Trophoblast cell (in vitro differentiated cells and primary cell): Measurements from ENCODE around the gene ZNF692.

Experiments used
- DNase-seq, 2 donors: peaks; one replicate each; pipeline ENCODE4 v3.0.0-alpha.2; 2016
- H2AFZ ChIP-seq: 2 replicates; pipeline ENCODE4 v1.6.1; 2013; ENCODE audit warnings: low read length, moderate library complexity, mild to moderate bottlenecking; ENCODE audit not compliant: insufficient read depth, poor library complexity
- H2AK5ac ChIP-seq: 2 replicates; pipeline ENCODE4 v1.6.1; 2013; ENCODE audit warnings: mild to moderate bottlenecking, low read length
- H2BK120ac ChIP-seq: 2 replicates; pipeline ENCODE4 v1.6.1; 2013; ENCODE audit warnings: low read length, mild to moderate bottlenecking, moderate library complexity; ENCODE audit not compliant: insufficient read depth, poor library complexity
- H2BK12ac ChIP-seq: 2 replicates; pipeline ENCODE4 v1.6.1; 2013; ENCODE audit warnings: mild to moderate bottlenecking, low read length, moderate library complexity
- H2BK5ac ChIP-seq: 2 replicates; pipeline ENCODE4 v1.6.1; 2013; ENCODE audit warnings: low read length, low read depth, moderate library complexity, mild to moderate bottlenecking; ENCODE audit not compliant: poor library complexity
- H3K14ac ChIP-seq: 2 replicates; pipeline ENCODE4 v1.6.1; 2013; ENCODE audit warnings: mild to moderate bottlenecking, low read length
- H3K18ac ChIP-seq: 2 replicates; pipeline ENCODE4 v1.6.1; 2013; ENCODE audit warnings: mild to moderate bottlenecking, low read length
- H3K23ac ChIP-seq: 2 replicates; pipeline ENCODE4 v1.6.1; 2013; ENCODE audit warnings: low read length
- H3K27ac ChIP-seq: 2 replicates; pipeline ENCODE4 v1.5.1; 2013; ENCODE audit warnings: low read depth, mild to moderate bottlenecking, inconsistent platforms, low read length, moderate library complexity
- H3K27me3 ChIP-seq: 2 replicates; pipeline ENCODE4 v1.6.1; 2013; ENCODE audit warnings: inconsistent platforms, mild to moderate bottlenecking, low read length, moderate library complexity; ENCODE audit not compliant: insufficient read depth
- H3K36me3 ChIP-seq, 2 experiments: 1 replicate in 1 of 2; 2 replicates in 1 of 2; pipeline ENCODE4 v1.6.1; 2013; ENCODE audit warnings: low read length in 2 of 2, mild to moderate bottlenecking in 2 of 2, moderate library complexity in 1 of 2; ENCODE audit not compliant: insufficient read depth in 2 of 2, control insufficient read depth in 1 of 2
- H3K4ac ChIP-seq: 2 replicates; pipeline ENCODE4 v1.6.1; 2013; ENCODE audit warnings: low read depth, mild to moderate bottlenecking, low read length, moderate library complexity
- H3K4me1 ChIP-seq, 2 experiments: 1 replicate in 1 of 2; 2 replicates in 1 of 2; pipeline ENCODE4 v1.6.1; 2013; ENCODE audit warnings: low read length in 2 of 2, mild to moderate bottlenecking in 2 of 2, moderate library complexity in 1 of 2; ENCODE audit not compliant: insufficient read depth in 2 of 2, control insufficient read depth in 1 of 2
- H3K4me2 ChIP-seq: 2 replicates; pipeline ENCODE4 v1.6.1; 2013; ENCODE audit warnings: inconsistent platforms, mild to moderate bottlenecking, low read length, moderate library complexity
- H3K4me3 ChIP-seq: 2 replicates; pipeline ENCODE4 v1.5.1; 2013; ENCODE audit warnings: mild to moderate bottlenecking, low read depth, low read length, inconsistent platforms
- H3K79me1 ChIP-seq: one replicate; pipeline ENCODE4 v1.6.1; 2013; ENCODE audit warnings: low read length
- H3K79me2 ChIP-seq: 2 replicates; pipeline ENCODE4 v1.6.1; 2013; ENCODE audit warnings: low read length, mild to moderate bottlenecking; ENCODE audit not compliant: control insufficient read depth, insufficient read depth, poor library complexity
- H3K9ac ChIP-seq: 2 replicates; pipeline ENCODE4 v1.6.1; 2013; ENCODE audit warnings: mild to moderate bottlenecking, low read length
- H3K9me3 ChIP-seq: 2 replicates; pipeline ENCODE4 v1.6.1; 2013; ENCODE audit warnings: low read depth, mild to moderate bottlenecking, control low read depth, inconsistent platforms, low read length; ENCODE audit not compliant: insufficient read depth
- H4K12ac ChIP-seq: 2 replicates; pipeline ENCODE4 v1.6.1; 2013; ENCODE audit warnings: low read depth, mild to moderate bottlenecking, low read length, moderate library complexity
- H4K8ac ChIP-seq: 2 replicates; pipeline ENCODE4 v1.6.1; 2013; ENCODE audit warnings: low read depth, mild to moderate bottlenecking, low read length, moderate library complexity
- H4K91ac ChIP-seq: one replicate; pipeline ENCODE4 v1.6.1; 2013; ENCODE audit warnings: low read depth, mild to moderate bottlenecking, low read length, moderate library complexity
- WGBS: extraction: QIAGEN DNeasy Blood & Tissue Kit; methylation state at CpG from one replicate; pipeline ENCODE4 v1.1.7; 2013; ENCODE audit warnings: missing lambda C conversion rate; ENCODE audit not compliant: insufficient read length, insufficient coverage; ENCODE audit errors: extremely low coverage; 5-methylcytosine and 5-hydroxymethylcytosine counted together

Gene ZNF692

GRCh38 chr1:248838357-248839167, 20.3 kb downstream of the ZNF692 start:
- Histone ChIP-seq H2AK5ac (peak overlapping the region; percentile 28), H4K12ac (peak overlapping the region; percentile 17), H2BK120ac (peak overlapping the region; percentile 35), H3K36me3 (peaks cover 2 to 8% of the 10 kb centered on the region in 2 experiments), H3K18ac (peak overlapping the region; percentile 85), H3K27me3 (no peaks in the 10 kb centered on the region), H3K4me2 (peak overlapping the region; percentile 77), H3K4me3 (peak overlapping the region; percentile 88), H3K27ac (peak overlapping the region; percentile 93), H2BK12ac (no peak overlapping the region), H3K14ac (peak overlapping the region; percentile 93), H4K8ac (peak overlapping the region; percentile 74), H2AFZ (peak overlapping the region; percentile 57), H3K9ac (peak overlapping the region; percentile 55), H3K23ac (no peak overlapping the region), H3K9me3 (no peaks in the 10 kb centered on the region), H3K79me1 (peaks cover 12% of the 10 kb centered on the region), H2BK5ac (peak overlapping the region; percentile 59), H3K4ac (peak overlapping the region; percentile 61), H4K91ac (peak overlapping the region; percentile 82), H3K4me1 (peaks cover 2 to 4% of the 10 kb centered on the region in 2 experiments), H3K79me2 (peaks cover 7% of the 10 kb centered on the region)
- WGBS: no CpG with 5 or more reads among the region's 82 CpGs
- peak; percentile 94 to 97 for DNase-seq

GRCh38 chr1:248837781-248838356, 21.0 kb downstream of the ZNF692 start, which contains the start of gene ZNF672:
Gene ZNF672 (plus strand): TSS chr1:248838224. CDS start chr1:248847275, 9,051 bp downstream.
- H3K9ac ChIP-seq: peak within 1 kb of the TSS; percentile 79
- peak within 1 kb of the TSS; percentile 27 for H4K12ac ChIP-seq
- peak within 1 kb of the TSS; percentile 40 for H2BK12ac ChIP-seq
- peak within 1 kb of the TSS; percentile 85 for H3K18ac ChIP-seq
- peak within 1 kb of the TSS; percentile 93 for H3K14ac ChIP-seq
- peak within 1 kb of the TSS; percentile 75 for H2AK5ac ChIP-seq
- peak within 1 kb of the TSS; percentile 61 for H3K4ac ChIP-seq
- peak within 1 kb of the TSS; percentile 98 for H3K4me2 ChIP-seq
- peak; percentile 99 for DNase-seq
- H3K36me3 ChIP-seq: peaks cover 2 to 6% of the 10 kb centered on the region in 2 experiments
- H3K23ac ChIP-seq: no peak within 1 kb of the TSS
- no CpG with 5 or more reads among the region's 48 CpGs for WGBS
- peaks cover 2 to 4% of the 10 kb centered on the region in 2 experiments for H3K4me1 ChIP-seq
- peak within 1 kb of the TSS; percentile 82 for H4K91ac ChIP-seq
- no peaks in the 10 kb centered on the region for H3K9me3 ChIP-seq
- H2BK120ac ChIP-seq: peak within 1 kb of the TSS; percentile 35
- peak within 1 kb of the TSS; percentile 93 for H3K27ac ChIP-seq
- peaks cover 7% of the 10 kb centered on the region for H3K79me2 ChIP-seq
- H2BK5ac ChIP-seq: peak within 1 kb of the TSS; percentile 59
- no peaks in the 10 kb centered on the region for H3K27me3 ChIP-seq
- peak within 1 kb of the TSS; percentile 82 for H4K8ac ChIP-seq
- H3K79me1 ChIP-seq: peaks cover 12% of the 10 kb centered on the region
- peak within 1 kb of the TSS; percentile 88 for H3K4me3 ChIP-seq
- peak within 1 kb of the TSS; percentile 77 for H2AFZ ChIP-seq

- no CpG with 5 or more reads among the region's 11 CpGs for WGBS
- H3K4ac ChIP-seq: no peak overlapping the region
- no peak overlapping the region for H3K14ac ChIP-seq
- H3K79me1 ChIP-seq: peaks cover 12% of the 10 kb centered on the region
- peak overlapping the region; percentile 75 for H2AK5ac ChIP-seq
- H2BK120ac ChIP-seq: no peak overlapping the region
- peak overlapping the region; percentile 75 for H4K91ac ChIP-seq
- no peak overlapping the region for H2BK5ac ChIP-seq
- peak overlapping the region; percentile 77 for H2AFZ ChIP-seq
- H3K4me2 ChIP-seq: peak overlapping the region; percentile 98
- peak overlapping the region; percentile 40 for H2BK12ac ChIP-seq
- no peak overlapping the region for H3K18ac ChIP-seq
- H3K9me3 ChIP-seq: no peaks in the 10 kb centered on the region
- H3K23ac ChIP-seq: no peak overlapping the region
- no peak overlapping the region for H3K27ac ChIP-seq
- H3K9ac ChIP-seq: peak overlapping the region; percentile 79
- H4K12ac ChIP-seq: peak overlapping the region; percentile 27
- no peaks in the 10 kb centered on the region for H3K27me3 ChIP-seq
- H3K79me2 ChIP-seq: peaks cover 7% of the 10 kb centered on the region
- no peaks in the 10 kb centered on the region for H3K36me3 ChIP-seq
- H3K4me1 ChIP-seq: peaks cover 2 to 4% of the 10 kb centered on the region in 2 experiments
- DNase-seq: no peak
- H3K4me3 ChIP-seq: no peak overlapping the region
- peak overlapping the region; percentile 82 for H4K8ac ChIP-seq
Measured at GRCh38 chr1:248837045-248837780, 21.7 kb downstream of the ZNF692 start.

- Histone ChIP-seq H4K91ac (no peak overlapping the region), H3K9ac (no peak overlapping the region), H4K12ac (no peak overlapping the region), H2BK5ac (no peak overlapping the region), H3K79me2 (peaks cover 7% of the 10 kb centered on the region), H3K27ac (no peak overlapping the region), H2BK120ac (no peak overlapping the region), H4K8ac (no peak overlapping the region), H2BK12ac (no peak overlapping the region), H3K36me3 (no peaks in the 10 kb centered on the region), H2AK5ac (no peak overlapping the region), H3K23ac (no peak overlapping the region), H3K79me1 (peaks cover 12% of the 10 kb centered on the region), H3K27me3 (no peaks in the 10 kb centered on the region), H3K4me1 (peaks cover 2 to 3% of the 10 kb centered on the region in 2 experiments), H3K14ac (no peak overlapping the region), H3K4ac (no peak overlapping the region), H3K4me3 (no peak overlapping the region), H3K9me3 (no peaks in the 10 kb centered on the region), H2AFZ (no peak overlapping the region), H3K4me2 (no peak overlapping the region), H3K18ac (no peak overlapping the region)
- DNase-seq: no peak
- no CpG with 5 or more reads among the region's 7 CpGs for WGBS
Measured at GRCh38 chr1:248834343-248834940, 24.4 kb downstream of the ZNF692 start.
